Esophagus (tissue), 2 donors: ENCODE measurements around the gene TAF6L. TPM values are rescaled to one million over a fixed set of nuclear protein-coding genes. Genes with fewer than 3 reads are reported as not detected.

Source experiments
- H3K27ac ChIP-seq, 2 donors: one replicate each; pipeline ENCODE4 v1.5.1; 2013; ENCODE audit warnings: low read depth in 2 of 2, mild to moderate bottlenecking in 2 of 2, inconsistent platforms in 1 of 2, low read length in 1 of 2, moderate library complexity in 1 of 2
- H3K27me3 ChIP-seq, 2 donors: one replicate each; pipeline ENCODE4 v1.6.1; 2013; ENCODE audit warnings: low read length in 2 of 2, control low read depth in 1 of 2, mild to moderate bottlenecking in 1 of 2; ENCODE audit not compliant: insufficient read depth in 2 of 2, control insufficient read depth in 1 of 2
- H3K36me3 ChIP-seq, 2 donors: one replicate each; pipeline ENCODE4 v1.6.1; 2013; ENCODE audit warnings: low read length in 1 of 2; ENCODE audit not compliant: control insufficient read depth in 2 of 2, insufficient read depth in 2 of 2
- H3K4me1 ChIP-seq, 2 donors: one replicate each; pipeline ENCODE4 v1.6.1; 2013; ENCODE audit warnings: low read length in 1 of 2; ENCODE audit not compliant: control insufficient read depth in 2 of 2, insufficient read depth in 2 of 2
- H3K4me3 ChIP-seq, 2 donors: one replicate each; pipeline ENCODE4 v1.5.1; 2013; ENCODE audit warnings: low read length in 2 of 2, mild to moderate bottlenecking in 2 of 2, low read depth in 1 of 2, moderate library complexity in 1 of 2
- H3K9me3 ChIP-seq, 2 donors: one replicate each; pipeline ENCODE4 v1.6.1; 2013; ENCODE audit warnings: mild to moderate bottlenecking in 2 of 2, low read depth in 1 of 2, low read length in 1 of 2, moderate library complexity in 1 of 2; ENCODE audit not compliant: control insufficient read depth in 2 of 2, insufficient read depth in 1 of 2
- WGBS, 2 donors: extraction: QIAGEN DNeasy Blood & Tissue Kit; methylation state at CpG; one replicate each; pipeline ENCODE4 v1.1.7; 2013; 5-methylcytosine and 5-hydroxymethylcytosine counted together
- polyA plus RNA-seq, 2 donors: library from polyadenylated mRNA; stranded (reverse); fragments of 200-250 nt; gene quantifications; one replicate each; pipeline ENCODE4 v1.2.3, GENCODE V29; 2013
- donor health status: healthy with polysubstance abuse.
- donor health status: Bipolar disorder and iron deficiency.

TAF6L gene
- polyA plus RNA-seq, 2 donors = 17.0 to 21.6 TPM

DNA sequence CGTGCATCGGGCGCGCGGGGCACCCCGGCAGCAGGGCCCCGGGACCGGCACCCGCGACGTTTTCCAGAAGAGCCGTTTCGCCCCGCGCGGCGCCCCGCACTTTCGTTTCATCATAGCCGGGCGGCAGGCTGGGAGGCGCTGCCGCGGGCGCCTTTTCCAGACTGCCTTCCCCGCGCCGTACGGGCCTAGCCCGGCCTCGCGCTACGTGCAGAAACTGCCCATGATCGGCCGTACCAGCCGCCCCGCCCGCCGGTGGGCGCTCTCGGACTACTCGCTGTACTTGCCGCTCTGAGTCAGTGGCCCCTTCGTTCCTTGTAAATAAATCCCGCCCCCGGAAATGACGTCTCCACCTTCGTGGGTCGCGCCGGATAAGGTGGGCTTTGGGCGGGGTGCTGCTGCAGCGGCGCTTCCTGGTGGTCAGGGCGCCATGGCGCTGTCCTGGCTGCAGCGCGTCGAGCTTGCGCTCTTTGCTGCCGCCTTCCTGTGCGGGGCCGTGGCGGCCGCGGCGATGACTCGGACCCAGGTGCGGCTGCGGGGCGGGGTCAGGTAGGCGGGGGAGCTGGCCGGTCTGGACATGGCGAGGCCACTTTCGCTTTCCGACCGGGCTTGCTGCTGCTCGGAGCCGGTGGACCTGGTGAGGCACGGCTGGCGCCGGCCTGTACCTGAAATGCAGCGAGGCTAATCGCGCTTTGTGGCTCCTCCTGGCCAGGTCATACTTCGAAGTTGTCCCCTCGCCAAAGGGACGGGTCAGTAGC lies 16.0 kb downstream of the TAF6L start, which contains the start of gene TMEM179B:
Gene TMEM179B (plus strand): TSS at position 398 of the 755 bp plus-strand sequence. CDS start 30 bp downstream, at position 428.
- Histone ChIP-seq H3K4me3 (peak within 1 kb of the TSS; percentile 79 to 89), H3K27me3 (no peaks in the 10 kb centered on the region), H3K27ac (peak within 1 kb of the TSS; percentile 99 to 100), H3K9me3 (no peaks in the 10 kb centered on the region), H3K4me1 (peaks cover 5% of the 10 kb centered on the region in 2 donors), H3K36me3 (peaks cover 0 to 15% of the 10 kb centered on the region in 2 donors)
- 0% methylated on average over 86 to 88 of the region's 88 CpGs for WGBS, 2 donors

GRCh38 chr11:62788991-62789390 lies 17.8 kb downstream of the TAF6L start:
- peaks cover 8 to 9% of the 10 kb centered on the region in 2 donors for H3K4me1 ChIP-seq
- 60 to 75% methylated on average over 5 of the region's 5 CpGs for WGBS, 2 donors
- peak overlapping the region in 1 of 2 donors; percentile 35 for H3K27ac ChIP-seq
- H3K9me3 ChIP-seq = no peaks in the 10 kb centered on the region
- H3K36me3 ChIP-seq = peaks cover 0 to 15% of the 10 kb centered on the region in 2 donors
- H3K4me3 ChIP-seq = peak overlapping the region in 1 of 2 donors; percentile 11
- H3K27me3 ChIP-seq = no peaks in the 10 kb centered on the region

DNA sequence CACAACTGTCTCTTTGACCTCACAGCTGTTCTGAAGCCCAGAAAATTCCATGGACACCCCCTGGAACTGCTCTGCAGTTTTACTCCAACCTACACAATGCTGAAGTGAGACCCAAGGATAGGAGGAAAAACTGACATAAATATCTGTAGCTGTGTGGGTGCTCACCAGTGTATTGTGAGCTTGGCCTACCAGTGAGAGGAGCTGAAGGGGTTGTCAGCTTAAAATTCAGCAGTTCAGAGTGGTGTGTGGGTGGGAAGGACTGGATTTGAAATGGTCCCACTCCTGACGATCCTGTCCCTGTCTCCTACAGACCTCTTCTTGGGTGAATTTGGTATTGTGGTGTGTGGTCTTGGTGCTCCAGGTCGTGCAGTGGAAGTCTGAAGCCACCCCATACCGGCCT lies 18.4 kb downstream of the TAF6L start:
- H3K4me1 ChIP-seq = peaks cover 8 to 9% of the 10 kb centered on the region in 2 donors
- H3K4me3 ChIP-seq = no peak overlapping the region
- 58 to 59% methylated on average over 3 of the region's 3 CpGs for WGBS, 2 donors
- no peaks in the 10 kb centered on the region for H3K9me3 ChIP-seq
- peak overlapping the region in 1 of 2 donors; percentile 47 for H3K27ac ChIP-seq
- H3K27me3 ChIP-seq = no peaks in the 10 kb centered on the region
- H3K36me3 ChIP-seq = peaks cover 0 to 19% of the 10 kb centered on the region in 2 donors

- Histone ChIP-seq H3K4me1 (peaks cover 5 to 9% of the 10 kb centered on the region in 2 donors), H3K4me3 (peak within 1 kb of the TSS; percentile 94 to 99), H3K36me3 (peaks cover 11 to 33% of the 10 kb centered on the region in 2 donors), H3K9me3 (no peaks in the 10 kb centered on the region), H3K27ac (peak within 1 kb of the TSS; percentile 83 to 96), H3K27me3 (no peaks in the 10 kb centered on the region)
- 0% methylated on average over 50 to 58 of the region's 58 CpGs for WGBS, 2 donors
Measured at GRCh38 chr11:62791501-62792201, 20.5 kb downstream of the TAF6L start, which contains the start of gene TMEM223. Gene TMEM223, minus strand, starts transcription at chr11:62792006. Its CDS starts 12 bp downstream, at chr11:62791994.

GRCh38 chr11:62792202-62792575 lies 21.0 kb downstream of the TAF6L start:
- Histone ChIP-seq H3K4me1 (peaks cover 5 to 9% of the 10 kb centered on the region in 2 donors), H3K4me3 (peak overlapping the region; percentile 8 to 99), H3K9me3 (no peaks in the 10 kb centered on the region), H3K27me3 (no peaks in the 10 kb centered on the region), H3K36me3 (peaks cover 11 to 35% of the 10 kb centered on the region in 2 donors), H3K27ac (peak overlapping the region; percentile 83 to 96)
- WGBS, 2 donors = 24% methylated on average over 11 of the region's 11 CpGs

DNA sequence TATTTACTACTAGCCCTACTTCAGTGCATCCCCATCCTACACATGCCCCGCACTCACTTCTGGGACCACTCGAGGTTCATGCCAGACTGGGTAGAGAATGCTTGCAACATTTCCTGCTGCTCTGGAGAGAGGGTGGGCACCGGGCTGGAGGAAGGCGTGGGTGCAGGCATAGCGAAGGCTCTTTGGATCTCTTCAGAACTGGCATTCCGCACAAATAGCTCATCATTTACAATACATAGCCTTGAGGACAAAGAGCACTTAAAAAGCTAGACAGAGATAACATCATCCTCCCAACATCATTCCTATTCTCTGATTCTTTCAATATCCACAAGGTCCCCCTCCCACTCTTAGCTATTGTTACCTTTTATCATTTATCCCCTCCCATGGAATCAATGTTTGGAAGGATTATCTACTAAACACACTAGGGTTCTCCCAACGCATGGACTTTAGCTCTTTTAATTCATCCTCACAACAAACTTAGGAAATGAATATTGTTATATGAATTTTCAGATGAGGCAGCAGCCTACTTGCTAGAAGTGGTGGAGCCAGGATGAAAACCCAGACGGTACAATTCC lies 23.1 kb downstream of the TAF6L start:
- Histone ChIP-seq H3K27me3 (no peaks in the 10 kb centered on the region), H3K4me3 (no peak overlapping the region), H3K27ac (no peak overlapping the region), H3K4me1 (peaks cover 5 to 9% of the 10 kb centered on the region in 2 donors), H3K9me3 (no peaks in the 10 kb centered on the region), H3K36me3 (peaks cover 15 to 41% of the 10 kb centered on the region in 2 donors)
- WGBS, 2 donors = 91% methylated on average over 8 of the region's 8 CpGs

GRCh38 chr11:62796281-62796680 lies 25.1 kb downstream of the TAF6L start:
- Histone ChIP-seq H3K36me3 (peaks cover 25 to 53% of the 10 kb centered on the region in 2 donors), H3K27me3 (no peaks in the 10 kb centered on the region), H3K4me3 (no peak overlapping the region), H3K9me3 (no peaks in the 10 kb centered on the region), H3K27ac (no peak overlapping the region), H3K4me1 (peaks cover 5 to 8% of the 10 kb centered on the region in 2 donors)
- WGBS, 2 donors = 90 to 93% methylated on average over 7 of the region's 7 CpGs

GRCh38 chr11:62799486-62799885 lies 28.3 kb downstream of the TAF6L start:
- WGBS, 2 donors = 92 to 95% methylated on average over 10 of the region's 10 CpGs
- Histone ChIP-seq H3K27ac (no peak overlapping the region), H3K4me1 (no peaks in the 10 kb centered on the region), H3K36me3 (peaks cover 31 to 52% of the 10 kb centered on the region in 2 donors), H3K27me3 (no peaks in the 10 kb centered on the region), H3K4me3 (no peak overlapping the region), H3K9me3 (no peaks in the 10 kb centered on the region)

DNA sequence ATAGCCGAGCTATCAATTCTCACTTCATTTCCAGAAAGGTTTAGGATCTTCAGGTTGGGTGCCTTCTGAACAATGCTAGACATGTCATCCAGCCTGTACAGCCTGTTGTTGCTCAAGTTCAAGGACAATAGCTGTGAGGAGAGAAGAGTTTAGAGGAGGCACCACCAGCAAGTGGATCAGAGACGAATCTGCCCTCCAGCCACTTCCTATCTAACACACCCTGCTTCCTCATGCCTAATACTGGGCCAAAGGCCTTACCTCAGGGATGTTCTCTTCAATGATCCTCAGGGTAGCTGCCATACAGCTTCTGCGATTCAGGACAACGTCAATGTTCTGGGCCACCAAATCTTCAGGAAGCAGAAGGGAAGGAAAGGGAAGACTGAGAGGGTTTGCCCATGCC lies 29.9 kb downstream of the TAF6L start:
- H3K9me3 ChIP-seq = no peaks in the 10 kb centered on the region
- H3K27me3 ChIP-seq = no peaks in the 10 kb centered on the region
- peaks cover 0 to 2% of the 10 kb centered on the region in 2 donors for H3K4me1 ChIP-seq
- 81% methylated on average over 4 of the region's 4 CpGs for WGBS, 2 donors
- no peak overlapping the region for H3K4me3 ChIP-seq
- H3K36me3 ChIP-seq = peaks cover 24 to 40% of the 10 kb centered on the region in 2 donors
- no peak overlapping the region for H3K27ac ChIP-seq
